Hepatocyte (in vitro differentiated cells): ENCODE results near the gene ZNF496.

Experiments
- EZH2 ChIP-seq: fragments of 200-600 bp; sonication (generic); IDR thresholded peaks from 2 replicates; pipeline ENCODE4 v1.6.1; 2016; ENCODE audit warnings: antibody characterized with exemption, mild to moderate bottlenecking, borderline replicate concordance
- EZH2phosphoT487 ChIP-seq: fragments of 200-600 bp; sonication (generic); IDR thresholded peaks from one replicate; pipeline ENCODE4 v1.6.1; 2018; ENCODE audit warnings: antibody characterized with exemption, mild to moderate bottlenecking, low read depth, moderate library complexity; ENCODE audit not compliant: unreplicated experiment, severe bottlenecking
- TF ChIP-seq, protein P1 (sequence below): fragments of 200-600 bp; sonication (generic); IDR thresholded peaks from 2 replicates; pipeline ENCODE4 v1.5.1; 2016; ENCODE audit warnings: antibody characterized with exemption, mild to moderate bottlenecking; ENCODE audit not compliant: poor library complexity

DNA sequence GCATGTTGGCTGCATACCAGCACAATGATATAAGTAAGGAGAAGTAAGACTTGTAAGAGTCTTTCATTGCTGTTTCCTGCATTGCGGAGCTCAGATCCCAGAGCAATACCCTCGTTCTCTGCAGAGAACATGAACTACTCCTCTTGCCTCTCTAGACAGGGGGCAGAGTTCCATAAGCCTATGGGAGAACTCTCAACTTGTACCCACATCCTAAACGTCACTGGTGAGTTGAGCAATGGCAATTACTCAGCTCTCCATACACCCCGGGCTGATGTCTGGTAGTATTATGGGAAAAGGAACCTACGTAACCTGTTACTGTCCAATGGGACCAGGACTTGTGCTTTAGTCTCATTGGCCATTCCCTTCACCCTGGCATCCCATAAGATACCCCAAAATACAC, 27.3 kb upstream of the ZNF496 start:
- TF ChIP-seq, protein P1, sequence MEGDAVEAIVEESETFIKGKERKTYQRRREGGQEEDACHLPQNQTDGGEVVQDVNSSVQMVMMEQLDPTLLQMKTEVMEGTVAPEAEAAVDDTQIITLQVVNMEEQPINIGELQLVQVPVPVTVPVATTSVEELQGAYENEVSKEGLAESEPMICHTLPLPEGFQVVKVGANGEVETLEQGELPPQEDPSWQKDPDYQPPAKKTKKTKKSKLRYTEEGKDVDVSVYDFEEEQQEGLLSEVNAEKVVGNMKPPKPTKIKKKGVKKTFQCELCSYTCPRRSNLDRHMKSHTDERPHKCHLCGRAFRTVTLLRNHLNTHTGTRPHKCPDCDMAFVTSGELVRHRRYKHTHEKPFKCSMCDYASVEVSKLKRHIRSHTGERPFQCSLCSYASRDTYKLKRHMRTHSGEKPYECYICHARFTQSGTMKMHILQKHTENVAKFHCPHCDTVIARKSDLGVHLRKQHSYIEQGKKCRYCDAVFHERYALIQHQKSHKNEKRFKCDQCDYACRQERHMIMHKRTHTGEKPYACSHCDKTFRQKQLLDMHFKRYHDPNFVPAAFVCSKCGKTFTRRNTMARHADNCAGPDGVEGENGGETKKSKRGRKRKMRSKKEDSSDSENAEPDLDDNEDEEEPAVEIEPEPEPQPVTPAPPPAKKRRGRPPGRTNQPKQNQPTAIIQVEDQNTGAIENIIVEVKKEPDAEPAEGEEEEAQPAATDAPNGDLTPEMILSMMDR = no peak
- TF ChIP-seq EZH2 (no peak), EZH2phosphoT487 (no peak)
